Stimulated activated CD4-positive, alpha-beta T cell treated with anti-CD3 and anti-CD28 coated beads, Interleukin-12 subunit alpha, Interleukin-12 subunit beta, amount 100 ng/mL, for 48 hours (primary cell): ENCODE results near the gene SRD5A1.
A peak's percentile ranks its signal among the peaks of the same experiment; 100 is the strongest.

Experiments
- DNase-seq, 3 donors: peaks; one replicate each; pipeline ENCODE4 v3.0.0-alpha.2; 2020; ENCODE audit warnings: low read depth in 2 of 3, low spot score in 1 of 3

SRD5A1 gene

DNA sequence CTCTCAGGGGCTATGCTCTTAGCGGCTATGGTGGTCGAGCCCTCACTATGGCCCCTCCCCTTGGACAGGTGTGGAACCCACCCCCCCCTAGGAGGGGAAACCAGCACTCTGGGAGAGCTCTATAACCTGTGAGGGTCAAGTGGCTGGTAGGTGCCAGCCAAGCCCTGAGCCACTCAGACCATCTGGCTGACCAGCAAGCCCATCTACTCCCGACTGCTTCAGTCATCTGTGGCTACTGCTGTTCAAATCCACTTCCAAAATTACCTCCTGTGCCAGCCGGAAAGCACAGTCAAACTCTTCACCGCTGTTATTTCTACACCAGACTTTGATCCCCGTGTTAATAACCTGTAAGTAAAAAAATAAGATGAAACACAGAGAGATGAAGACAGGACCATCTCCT, 28.9 kb upstream of the SRD5A1 start:
- DNase-seq: no peak

GRCh38 chr5:6604946-6605345, 28.3 kb upstream of the SRD5A1 start:
- no peak for DNase-seq

DNA sequence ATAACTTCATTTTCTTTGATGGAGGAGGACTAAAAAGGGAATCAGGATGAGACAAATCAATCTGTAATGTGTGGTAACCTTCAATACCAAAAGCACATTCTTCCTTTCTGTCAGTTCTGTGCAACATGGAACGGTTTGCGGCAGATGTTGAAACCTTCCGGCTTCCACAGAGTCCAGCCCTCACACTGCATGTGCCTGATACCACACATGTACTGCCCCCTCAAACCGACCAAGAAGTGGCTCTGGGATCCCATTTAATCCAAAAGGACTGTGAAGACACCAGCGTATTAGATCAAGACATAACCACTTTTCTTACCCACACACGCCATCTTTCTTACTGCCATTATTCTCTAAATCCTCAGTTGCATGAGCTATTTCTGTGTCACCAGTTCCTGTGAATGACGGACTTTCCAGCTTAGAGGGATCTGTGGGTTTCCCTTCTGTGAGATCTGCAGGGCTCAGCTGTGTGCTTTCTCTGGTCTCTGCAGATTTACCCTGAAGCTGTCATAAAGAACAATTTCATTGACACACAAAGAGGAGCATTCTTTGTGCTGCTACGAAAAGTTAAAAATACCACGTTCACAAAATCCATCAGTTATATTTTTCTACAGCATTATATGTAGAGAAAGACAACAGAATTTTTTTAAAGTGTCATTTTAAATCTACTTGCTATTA, 26.2 kb upstream of the SRD5A1 start:
- DNase-seq: no peak

DNA sequence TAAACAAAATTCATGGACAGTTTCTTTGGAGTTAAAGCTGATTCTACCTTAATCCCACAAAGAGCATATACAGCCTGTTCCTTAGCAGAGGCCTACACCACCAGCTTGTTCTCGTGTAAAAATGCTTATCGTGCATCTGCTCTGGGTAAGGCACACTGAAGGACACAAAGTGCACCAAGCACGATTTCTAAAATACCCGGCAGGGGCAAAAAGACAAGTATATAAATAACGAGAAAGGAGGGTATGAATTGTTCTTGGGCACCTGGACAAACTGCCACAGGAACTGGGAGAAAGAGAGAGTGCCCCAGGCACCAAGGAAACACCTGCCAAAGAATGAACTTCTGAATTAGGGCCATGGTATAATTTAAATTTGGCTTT, 25.7 kb upstream of the SRD5A1 start:
- DNase-seq: no peak

DNA sequence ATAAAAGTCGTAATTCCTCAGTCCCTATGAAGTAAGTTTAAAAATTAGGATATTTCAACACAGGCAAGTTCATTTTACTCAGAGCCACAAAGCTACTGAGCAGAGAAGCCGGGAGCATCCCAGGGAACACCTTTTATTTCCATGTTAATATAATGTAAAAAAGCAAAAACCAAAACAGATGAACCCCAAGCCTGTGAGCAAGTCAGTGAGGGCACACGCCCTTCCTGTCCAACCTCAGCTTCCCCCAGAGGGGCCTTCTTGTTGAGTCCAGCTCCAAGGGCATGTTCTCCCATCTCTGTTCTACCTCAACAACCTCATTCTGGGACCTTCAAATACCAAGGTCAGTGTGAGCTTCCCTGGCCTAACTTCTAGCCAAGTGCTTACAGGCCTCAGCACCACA, 25.2 kb upstream of the SRD5A1 start:
- DNase-seq: no peak

DNA sequence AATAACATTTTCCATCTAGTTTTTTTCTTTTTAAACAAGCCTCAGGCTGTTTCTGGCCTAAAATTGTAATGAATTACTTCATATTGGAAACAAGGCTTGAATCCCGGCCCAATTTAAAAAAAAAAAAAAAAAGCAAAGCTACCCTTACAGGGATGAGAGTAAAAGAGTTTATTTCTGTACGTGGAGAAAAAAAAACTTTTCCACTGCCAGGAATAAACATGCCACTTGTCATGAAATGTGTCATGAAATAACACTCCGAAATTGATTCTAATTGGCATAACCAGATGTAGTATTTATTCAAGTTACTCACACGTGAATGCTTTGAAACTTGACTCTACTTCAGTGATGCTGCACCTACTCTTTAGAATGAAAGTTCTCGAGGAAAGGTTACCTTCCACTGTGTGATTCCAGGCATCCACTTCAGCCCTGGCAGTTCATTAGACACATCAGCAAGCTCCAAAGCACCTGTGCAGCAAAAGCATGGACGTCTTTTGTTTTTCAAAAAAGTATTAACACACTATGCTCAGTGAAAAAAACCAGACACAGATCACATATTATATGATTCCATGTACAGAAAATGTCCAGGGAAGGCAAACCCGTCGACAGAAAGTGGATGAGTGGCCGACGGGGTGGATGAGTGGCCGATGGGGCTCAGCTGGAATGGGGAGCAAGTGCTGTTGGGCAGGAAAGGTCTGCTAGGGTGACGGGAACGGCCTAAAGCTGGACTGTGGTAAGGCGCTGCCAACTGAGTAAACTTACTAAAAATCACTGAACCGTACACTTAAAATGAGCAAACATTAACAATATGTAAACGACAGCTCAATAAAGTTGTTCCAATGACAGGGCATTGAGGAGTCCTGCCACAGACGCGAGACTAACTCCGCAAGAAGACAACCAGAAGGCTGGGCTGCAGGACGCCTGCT, 21.6 kb upstream of the SRD5A1 start:
- no peak for DNase-seq

GRCh38 chr5:6615034-6615815, 18.0 kb upstream of the SRD5A1 start:
- no peak for DNase-seq

DNA sequence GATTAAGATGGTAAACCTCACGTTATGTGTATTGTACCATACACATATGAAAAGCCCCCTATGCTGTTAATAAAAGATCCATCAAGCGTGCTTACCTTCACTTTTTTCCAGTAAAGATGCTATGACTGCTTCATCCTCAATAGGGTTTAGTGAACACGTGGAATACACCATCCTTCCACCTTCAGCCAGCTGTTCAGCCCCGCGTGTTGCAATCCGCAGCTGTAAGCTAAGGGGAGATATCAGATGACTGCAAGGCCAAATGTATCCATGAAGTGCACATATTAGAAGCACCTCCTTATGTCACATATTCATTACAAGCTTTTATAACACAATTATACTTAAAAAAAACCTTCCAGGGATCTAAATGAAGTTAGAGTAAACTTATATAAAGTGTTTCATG, 16.6 kb upstream of the SRD5A1 start:
- DNase-seq: no peak

DNA sequence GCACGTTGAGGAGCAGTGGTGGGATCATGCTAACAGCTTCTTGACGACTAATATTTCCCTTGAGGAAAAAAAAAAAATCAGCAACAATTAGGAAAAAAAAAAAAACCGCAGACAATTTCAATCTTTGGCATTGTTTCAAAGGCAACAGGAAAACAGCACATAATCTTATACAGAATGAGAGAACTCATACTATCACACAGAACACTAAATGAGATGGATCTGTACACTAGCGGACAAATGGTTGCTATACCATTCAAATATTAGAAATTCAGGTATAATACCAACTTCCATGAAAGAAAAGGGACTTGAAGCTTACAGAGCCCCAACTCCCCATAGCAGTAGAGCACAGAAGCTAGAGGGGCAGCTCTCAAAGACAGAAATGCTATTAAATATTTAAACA, 10.0 kb upstream of the SRD5A1 start:
- no peak for DNase-seq

DNA sequence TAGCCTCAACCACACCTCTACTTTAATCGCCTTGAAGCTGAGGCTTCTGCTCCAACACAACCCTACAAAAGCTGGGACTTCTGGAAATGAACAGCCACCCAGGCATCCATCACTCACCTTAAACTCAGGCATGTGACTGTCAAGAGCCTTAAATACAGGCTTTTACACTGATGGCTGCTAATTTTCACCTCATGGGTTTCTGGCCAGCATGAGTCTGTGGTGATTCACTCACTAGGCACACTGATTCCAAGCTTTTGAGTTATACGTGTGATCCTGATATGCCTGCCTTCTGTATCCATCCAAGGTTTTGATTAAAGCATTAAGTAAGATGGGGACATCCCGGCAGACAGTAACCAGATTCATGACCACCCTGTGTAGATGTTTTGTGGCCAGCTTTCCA, 9.3 kb upstream of the SRD5A1 start:
- DNase-seq: no peak

DNA sequence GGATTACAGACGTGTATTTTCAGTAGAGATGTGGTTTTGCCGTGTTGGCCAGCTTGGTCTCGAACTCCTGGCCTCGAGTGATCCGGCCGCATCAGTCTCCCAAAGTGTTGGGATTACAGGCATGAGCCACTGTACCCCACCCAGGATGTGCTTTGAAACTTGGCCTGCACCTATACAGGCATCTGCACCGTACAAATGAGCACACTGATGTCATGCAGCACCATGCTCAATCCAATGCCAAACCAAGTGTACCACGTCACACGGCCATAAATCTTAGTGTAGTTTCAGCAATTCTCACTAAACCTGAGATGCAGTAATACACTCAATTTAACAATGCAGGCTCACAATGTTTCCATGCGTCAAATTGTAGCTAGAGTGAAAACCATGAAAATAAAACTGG, 6.7 kb upstream of the SRD5A1 start:
- DNase-seq: no peak

DNA sequence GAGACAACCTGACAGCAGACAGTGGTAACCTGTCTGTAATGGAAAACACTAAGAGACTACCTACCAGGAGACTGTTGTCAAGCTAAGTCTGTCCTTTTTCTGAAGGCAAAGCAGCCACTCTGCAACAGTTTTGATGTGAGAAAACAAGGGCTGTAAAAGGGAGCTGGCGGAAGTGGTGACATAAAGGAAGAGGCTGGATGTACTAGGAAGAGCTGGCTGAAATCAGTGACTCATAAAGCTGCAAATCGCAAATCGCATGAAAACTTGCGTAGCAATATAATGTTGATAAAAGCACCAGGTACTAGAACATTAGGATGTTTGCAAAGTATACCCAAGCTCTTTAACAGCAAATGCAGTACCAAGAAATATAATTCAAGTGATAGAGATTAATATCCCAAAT, 1.8 kb upstream of the SRD5A1 start:
- DNase-seq: no peak

- DNase-seq: no peak
Observed at GRCh38 chr5:6632324-6632887, 834 bp upstream of the SRD5A1 start.

DNA sequence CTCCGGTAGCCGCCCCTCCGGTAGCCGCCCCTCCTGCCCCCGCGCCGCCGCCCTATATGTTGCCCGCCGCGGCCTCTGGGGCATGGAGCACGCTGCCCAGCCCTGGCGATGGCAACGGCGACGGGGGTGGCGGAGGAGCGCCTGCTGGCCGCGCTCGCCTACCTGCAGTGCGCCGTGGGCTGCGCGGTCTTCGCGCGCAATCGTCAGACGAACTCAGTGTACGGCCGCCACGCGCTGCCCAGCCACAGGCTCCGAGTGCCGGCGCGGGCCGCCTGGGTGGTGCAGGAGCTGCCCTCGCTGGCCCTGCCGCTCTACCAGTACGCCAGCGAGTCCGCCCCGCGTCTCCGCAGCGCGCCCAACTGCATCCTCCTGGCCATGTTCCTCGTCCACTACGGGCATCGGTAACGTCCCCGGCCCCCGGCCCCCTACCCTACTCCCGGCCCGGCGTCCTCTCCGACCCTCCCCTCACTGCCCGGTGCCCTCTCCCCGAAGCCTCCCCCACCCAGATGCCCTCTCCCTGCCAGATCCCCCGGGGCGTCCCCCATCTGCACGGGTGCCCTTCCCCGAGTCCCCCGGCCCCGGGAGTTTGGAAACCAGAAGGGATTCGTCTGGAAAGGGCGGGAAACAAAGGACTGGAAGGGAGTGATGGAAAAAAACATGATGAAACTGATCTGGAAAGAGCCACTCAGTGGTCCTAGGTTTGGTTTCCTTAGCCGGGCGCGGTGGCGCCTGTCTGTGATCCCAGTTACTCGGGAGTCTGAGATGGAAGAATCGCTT, 417 bp downstream of the SRD5A1 start:
- DNase-seq: peak in 1 of 3 donors; percentile 18

DNA sequence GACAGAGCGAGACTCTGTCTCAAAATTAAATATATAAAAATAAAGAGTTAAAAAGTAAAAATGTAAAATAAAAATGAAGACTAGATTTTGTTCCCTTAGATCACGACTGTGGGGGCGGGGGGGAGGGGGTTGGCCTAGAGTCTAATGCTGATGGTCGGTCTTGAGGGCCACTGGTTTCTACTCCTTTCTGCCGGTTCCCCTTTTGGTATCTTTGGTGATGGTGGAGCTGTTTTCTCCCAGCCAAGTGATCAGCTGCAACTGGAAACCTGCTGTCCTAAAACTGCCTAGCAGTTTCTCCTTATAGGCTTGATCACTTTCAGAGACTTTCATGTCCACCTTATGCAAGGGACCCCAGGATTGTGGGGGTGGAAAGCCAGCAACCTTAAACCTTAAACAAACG, 1.1 kb downstream of the SRD5A1 start:
- no peak for DNase-seq

DNA sequence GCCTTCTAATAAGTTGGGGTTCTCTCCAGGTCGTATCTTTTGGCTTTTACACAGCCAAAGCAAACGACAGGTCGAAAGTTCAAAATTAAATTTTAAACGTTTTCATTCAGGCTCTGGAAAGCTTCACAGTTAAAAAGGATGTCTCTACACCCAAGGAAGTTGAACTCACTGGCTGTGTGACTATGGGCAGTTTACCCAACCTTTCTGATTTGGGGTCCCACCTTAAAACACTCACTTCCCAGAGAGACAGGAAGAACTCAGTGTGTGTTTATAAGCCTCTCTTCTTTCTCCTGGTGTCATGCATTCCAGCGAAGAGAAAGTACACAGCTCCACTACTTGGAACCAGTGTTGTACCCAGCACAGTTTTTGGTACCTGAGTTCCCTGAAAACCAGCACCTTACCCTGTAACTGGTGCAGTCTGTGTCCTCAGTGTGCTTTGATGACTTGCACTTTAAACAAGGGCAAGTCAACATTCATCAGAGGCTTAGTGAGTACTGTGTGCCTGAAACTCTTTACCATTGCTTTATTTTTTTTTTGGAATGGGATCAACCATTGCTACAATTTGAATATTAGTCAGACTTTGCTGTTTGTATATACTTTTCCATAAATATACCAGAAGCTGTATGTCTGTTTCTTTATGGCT, 1.7 kb downstream of the SRD5A1 start:
- DNase-seq: no peak

GRCh38 chr5:6636293-6636692, 3.1 kb downstream of the SRD5A1 start:
- DNase-seq: no peak

DNA sequence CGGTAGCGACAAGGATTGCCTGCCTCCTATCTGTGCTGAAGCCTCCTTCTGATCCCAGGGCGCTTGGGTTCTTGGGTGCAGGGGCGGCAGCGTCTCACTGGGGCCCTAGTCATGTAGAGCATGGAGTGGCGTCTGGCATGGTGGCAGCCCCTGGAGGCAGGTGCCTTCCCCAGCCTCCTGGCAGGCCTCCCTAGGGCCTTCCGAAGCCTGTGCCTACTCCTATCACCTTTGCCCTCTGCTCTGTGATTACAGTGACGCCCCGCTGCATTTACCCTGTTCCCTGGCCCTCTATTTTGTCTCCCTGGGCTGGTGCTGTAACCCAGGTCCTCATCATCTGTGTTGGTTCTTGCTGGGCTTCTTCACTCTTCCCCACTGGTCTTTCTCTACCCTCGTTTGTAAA, 3.8 kb downstream of the SRD5A1 start:
- DNase-seq: no peak

DNA sequence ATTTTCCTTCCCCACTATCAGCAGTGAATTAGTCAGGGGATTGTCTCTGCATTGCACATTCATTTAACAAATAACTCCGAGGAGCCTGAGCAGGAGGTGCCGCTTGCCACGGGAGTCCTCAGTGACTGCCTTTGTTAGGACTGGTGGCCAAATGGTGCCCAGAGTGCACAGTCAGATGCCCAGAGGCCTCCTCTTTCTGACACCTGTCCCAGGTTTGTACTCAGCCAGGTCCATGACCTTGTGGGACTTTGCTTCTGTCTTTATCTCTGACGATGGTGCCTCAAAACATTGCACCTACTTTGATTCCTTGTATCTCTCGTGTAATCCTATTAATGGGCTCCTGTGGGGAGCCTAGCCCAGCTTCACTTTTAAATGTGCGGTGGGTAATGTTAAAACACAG, 4.3 kb downstream of the SRD5A1 start:
- DNase-seq: no peak

DNA sequence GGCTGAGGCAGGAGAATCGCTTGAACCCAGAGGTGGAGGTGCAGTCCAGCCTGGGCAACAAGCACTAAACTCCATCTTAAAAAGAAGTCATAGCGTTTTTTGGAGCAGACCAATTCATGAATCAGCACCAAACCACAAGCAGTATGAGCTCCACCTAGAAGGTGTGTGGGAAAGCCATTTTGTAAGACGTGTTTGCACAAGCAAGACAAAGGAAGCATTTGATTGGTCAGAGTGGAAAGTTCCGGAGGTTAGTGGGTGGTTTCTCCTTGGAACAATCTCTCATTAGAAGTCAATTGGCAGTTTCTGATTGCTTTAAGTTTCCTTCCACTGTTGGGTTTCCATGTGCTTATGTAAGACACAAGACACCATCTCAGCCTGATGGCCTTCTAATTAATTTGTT, 5.0 kb downstream of the SRD5A1 start:
- DNase-seq: no peak
